ENCODE measurements around the gene TBC1D13.
"Not testable (repeated sequence)": the region's sequence is repeated elsewhere in the genome, so short reads cannot be mapped to it uniquely, and the experiment has no call there.

DNA sequence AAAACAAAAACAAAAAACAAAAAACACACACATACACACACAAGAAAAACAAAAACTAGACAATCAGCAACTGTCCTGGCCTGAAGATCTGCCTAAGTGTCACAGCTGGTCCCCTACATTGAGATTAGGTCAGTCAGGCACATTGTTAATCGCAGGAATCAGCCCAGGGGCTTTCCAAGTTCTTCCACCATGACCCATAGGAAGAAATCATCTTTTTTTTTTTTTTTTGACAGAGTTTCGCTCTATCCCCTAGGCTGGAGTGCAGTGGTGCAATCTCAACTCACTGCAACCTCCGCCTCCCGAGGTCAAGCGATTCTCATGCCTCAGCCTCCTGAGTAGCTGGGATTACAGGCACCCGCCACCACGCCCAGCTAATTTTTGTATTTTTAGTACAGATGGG lies 56.1 kb downstream of the TBC1D13 start:
- TF ChIP-seq, protein P1, sequence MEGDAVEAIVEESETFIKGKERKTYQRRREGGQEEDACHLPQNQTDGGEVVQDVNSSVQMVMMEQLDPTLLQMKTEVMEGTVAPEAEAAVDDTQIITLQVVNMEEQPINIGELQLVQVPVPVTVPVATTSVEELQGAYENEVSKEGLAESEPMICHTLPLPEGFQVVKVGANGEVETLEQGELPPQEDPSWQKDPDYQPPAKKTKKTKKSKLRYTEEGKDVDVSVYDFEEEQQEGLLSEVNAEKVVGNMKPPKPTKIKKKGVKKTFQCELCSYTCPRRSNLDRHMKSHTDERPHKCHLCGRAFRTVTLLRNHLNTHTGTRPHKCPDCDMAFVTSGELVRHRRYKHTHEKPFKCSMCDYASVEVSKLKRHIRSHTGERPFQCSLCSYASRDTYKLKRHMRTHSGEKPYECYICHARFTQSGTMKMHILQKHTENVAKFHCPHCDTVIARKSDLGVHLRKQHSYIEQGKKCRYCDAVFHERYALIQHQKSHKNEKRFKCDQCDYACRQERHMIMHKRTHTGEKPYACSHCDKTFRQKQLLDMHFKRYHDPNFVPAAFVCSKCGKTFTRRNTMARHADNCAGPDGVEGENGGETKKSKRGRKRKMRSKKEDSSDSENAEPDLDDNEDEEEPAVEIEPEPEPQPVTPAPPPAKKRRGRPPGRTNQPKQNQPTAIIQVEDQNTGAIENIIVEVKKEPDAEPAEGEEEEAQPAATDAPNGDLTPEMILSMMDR (IDR thresholded peaks at IDR 0.05; ENCODE audit: insufficient read depth, low read length, poor library complexity, severe bottlenecking) = not testable (repeated sequence)
- not testable (repeated sequence) for TF ChIP-seq EZH2phosphoT487 (conservative IDR thresholded peaks at IDR 0.05; ENCODE audit: low read length)

Data from SU-DHL-6 (cell line).